Keratinocyte (primary cell): ENCODE measurements around the gene PP2D1.

ENCODE experiments used
- EZH2 ChIP-seq: IDR thresholded peaks from one replicate; pipeline ENCODE4 v1.6.1; 2012; ENCODE audit warnings: inconsistent platforms, mild to moderate bottlenecking, low read length, moderate library complexity
- TF ChIP-seq, protein P1 (sequence below), 3 experiments: IDR thresholded peaks in 1 of 3; conservative IDR thresholded peaks in 1 of 3; optimal IDR thresholded peaks in 1 of 3; 2 replicates in 2 of 3; 3 replicates in 1 of 3; pipeline versions ENCODE3 to v1.5.1; 2011; ENCODE audit warnings: low read length in 3 of 3, mild to moderate bottlenecking in 3 of 3, moderate library complexity in 2 of 3, control low read depth in 1 of 3, inconsistent platforms in 1 of 3; ENCODE audit not compliant: insufficient read depth in 2 of 3; ENCODE audit errors: extremely low read depth in 1 of 3

DNA sequence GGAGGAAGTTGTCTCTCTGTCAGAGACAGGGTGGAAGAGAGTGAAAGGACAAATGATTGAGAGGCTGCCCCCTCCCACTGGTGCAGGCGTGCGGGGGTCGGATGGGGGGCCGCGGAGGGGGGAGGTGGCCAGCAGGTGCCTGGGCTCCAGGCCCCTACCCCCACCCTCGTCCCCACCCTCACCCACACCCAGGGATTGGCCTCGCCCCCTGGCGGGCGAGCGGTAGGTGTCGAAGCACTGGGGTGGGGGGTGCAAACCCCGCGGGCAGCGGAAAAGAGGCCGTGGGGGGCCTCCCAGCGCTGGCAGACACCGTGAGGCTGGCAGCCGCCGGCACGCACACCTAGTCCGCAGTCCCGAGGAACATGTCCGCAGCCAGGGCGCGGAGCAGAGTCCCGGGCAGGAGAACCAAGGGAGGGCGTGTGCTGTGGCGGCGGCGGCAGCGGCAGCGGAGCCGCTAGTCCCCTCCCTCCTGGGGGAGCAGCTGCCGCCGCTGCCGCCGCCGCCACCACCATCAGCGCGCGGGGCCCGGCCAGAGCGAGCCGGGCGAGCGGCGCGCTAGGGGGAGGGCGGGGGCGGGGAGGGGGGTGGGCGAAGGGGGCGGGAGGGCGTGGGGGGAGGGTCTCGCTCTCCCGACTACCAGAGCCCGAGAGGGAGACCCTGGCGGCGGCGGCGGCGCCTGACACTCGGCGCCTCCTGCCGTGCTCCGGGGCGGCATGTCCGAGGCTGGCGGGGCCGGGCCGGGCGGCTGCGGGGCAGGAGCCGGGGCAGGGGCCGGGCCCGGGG is 27.9 kb upstream of the PP2D1 start, which contains the start of gene KAT2B:
- TF ChIP-seq, protein P1, sequence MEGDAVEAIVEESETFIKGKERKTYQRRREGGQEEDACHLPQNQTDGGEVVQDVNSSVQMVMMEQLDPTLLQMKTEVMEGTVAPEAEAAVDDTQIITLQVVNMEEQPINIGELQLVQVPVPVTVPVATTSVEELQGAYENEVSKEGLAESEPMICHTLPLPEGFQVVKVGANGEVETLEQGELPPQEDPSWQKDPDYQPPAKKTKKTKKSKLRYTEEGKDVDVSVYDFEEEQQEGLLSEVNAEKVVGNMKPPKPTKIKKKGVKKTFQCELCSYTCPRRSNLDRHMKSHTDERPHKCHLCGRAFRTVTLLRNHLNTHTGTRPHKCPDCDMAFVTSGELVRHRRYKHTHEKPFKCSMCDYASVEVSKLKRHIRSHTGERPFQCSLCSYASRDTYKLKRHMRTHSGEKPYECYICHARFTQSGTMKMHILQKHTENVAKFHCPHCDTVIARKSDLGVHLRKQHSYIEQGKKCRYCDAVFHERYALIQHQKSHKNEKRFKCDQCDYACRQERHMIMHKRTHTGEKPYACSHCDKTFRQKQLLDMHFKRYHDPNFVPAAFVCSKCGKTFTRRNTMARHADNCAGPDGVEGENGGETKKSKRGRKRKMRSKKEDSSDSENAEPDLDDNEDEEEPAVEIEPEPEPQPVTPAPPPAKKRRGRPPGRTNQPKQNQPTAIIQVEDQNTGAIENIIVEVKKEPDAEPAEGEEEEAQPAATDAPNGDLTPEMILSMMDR (optimal IDR thresholded peaks at IDR 0.05 in 1 of 3, IDR thresholded peaks at IDR 0.05 in 1 of 3, conservative IDR thresholded peaks at IDR 0.05 in 1 of 3; ENCODE audit: extremely low read depth in 1 of 3, insufficient read depth in 2 of 3, low read length in 3 of 3): peak in 2 of 3 experiments; percentile 51 to 80
- TF ChIP-seq EZH2: no peak
